Measurements from ENCODE around the gene TMEM127. TPM values are rescaled to one million over a fixed set of nuclear protein-coding genes. Genes with fewer than 3 reads are reported as not detected.

TMEM127 gene
- total RNA-seq (10 to 100 TPM; 25.0 to 32.1 TPM), polyA plus RNA-seq (ENCODE audit: insufficient read depth, low read depth, low replicate concordance) (29.2 TPM)
- long read RNA-seq, donor 1, full-length matches to known transcripts = 14 of 23 reads
- long read RNA-seq, donor 1, partial matches to known transcripts = 9 of 23 reads
- long read RNA-seq, donor 1, other reads (novel, unspliced or antisense) = 0 of 23 reads
- long read RNA-seq, donor 2, full-length matches to known transcripts = 11 of 11 reads
- long read RNA-seq, donor 2, partial matches to known transcripts = 0 of 11 reads
- long read RNA-seq, donor 2, other reads (novel, unspliced or antisense) = 0 of 11 reads

- H3K36me3 ChIP-seq (ENCODE audit: low read depth, missing control alignments) = no peaks in the 10 kb centered on the region
- 0% methylated on average over 22 to 73 of the region's 81 CpGs for WGBS, 2 donors
- H3K4me3 ChIP-seq = peak within 1 kb of the TSS; percentile 77 to 83
- H3K27me3 ChIP-seq = no peaks in the 10 kb centered on the region
- peak; percentile 99 for DNase-seq
- TF ChIP-seq POLR2A (IDR thresholded peaks at IDR 0.05) = peak; percentile 27
- peak in 1 of 3 experiments; percentile 21 for TF ChIP-seq CTCF (IDR thresholded peaks at IDR 0.05)
- H3K27ac ChIP-seq = peak within 1 kb of the TSS; percentile 86 to 92
- no peaks in the 10 kb centered on the region for H3K9me3 ChIP-seq
- intact Hi-C loops (cut with DNase I; ENCODE audit: low total_unique reads) = no loop called here
- peaks cover 31% of the 10 kb centered on the region for H3K4me1 ChIP-seq
Measured at GRCh38 chr2:96265840-96266679, at the start of gene TMEM127, which contains the start of gene CIAO1. TMEM127 (minus strand) TSS chr2:96265997; CDS start chr2:96265381, 616 bp downstream. CIAO1 (plus strand) TSS chr2:96266225; CDS start chr2:96266351, 126 bp downstream.

DNA sequence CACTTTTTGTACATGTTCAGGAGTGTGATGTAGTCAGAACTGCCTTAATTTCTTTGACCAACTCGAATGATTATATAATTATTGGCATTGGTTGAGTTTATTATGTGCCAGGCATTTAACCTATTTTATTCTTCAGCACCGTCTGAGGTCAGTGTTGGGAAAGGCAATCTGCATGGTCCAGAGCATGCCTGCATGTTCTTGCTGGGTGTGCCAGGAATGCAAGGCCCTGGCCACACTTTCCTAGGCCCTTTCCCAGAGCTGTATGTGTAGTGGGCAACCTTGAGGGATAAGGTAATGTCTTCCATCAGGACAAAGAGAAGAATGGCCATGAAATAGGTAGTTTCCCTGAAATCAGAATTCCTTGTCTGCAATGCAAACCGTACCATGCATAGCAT, 49.2 kb upstream of the TMEM127 start:
- no peak for DNase-seq
- no peak overlapping the region for H3K4me3 ChIP-seq
- H3K4me1 ChIP-seq = no peaks in the 10 kb centered on the region
- TF ChIP-seq CTCF (IDR thresholded peaks at IDR 0.05) = no peak
- no peak for TF ChIP-seq POLR2A (IDR thresholded peaks at IDR 0.05)
- 71 to 80% methylated on average over 3 of the region's 3 CpGs for WGBS, 2 donors
- no peaks in the 10 kb centered on the region for H3K36me3 ChIP-seq (ENCODE audit: low read depth, missing control alignments)
- intact Hi-C loops (cut with DNase I; ENCODE audit: low total_unique reads) = no loop called here
- H3K27me3 ChIP-seq = no peaks in the 10 kb centered on the region
- no peaks in the 10 kb centered on the region for H3K9me3 ChIP-seq
- H3K27ac ChIP-seq = no peak overlapping the region

GRCh38 chr2:96308248-96308647, 42.5 kb upstream of the TMEM127 start:
- Histone ChIP-seq H3K27ac (no peak overlapping the region), H3K4me3 (no peak overlapping the region), H3K4me1 (peaks cover 12% of the 10 kb centered on the region), H3K27me3 (no peaks in the 10 kb centered on the region), H3K36me3 (ENCODE audit: low read depth, missing control alignments) (no peaks in the 10 kb centered on the region), H3K9me3 (no peaks in the 10 kb centered on the region)
- DNase-seq = no peak
- 79 to 88% methylated on average over 5 of the region's 5 CpGs for WGBS, 2 donors
- no peak for TF ChIP-seq POLR2A (IDR thresholded peaks at IDR 0.05)
- no peak for TF ChIP-seq CTCF (IDR thresholded peaks at IDR 0.05)
- intact Hi-C loops (cut with DNase I; ENCODE audit: low total_unique reads) = no loop called here

DNA sequence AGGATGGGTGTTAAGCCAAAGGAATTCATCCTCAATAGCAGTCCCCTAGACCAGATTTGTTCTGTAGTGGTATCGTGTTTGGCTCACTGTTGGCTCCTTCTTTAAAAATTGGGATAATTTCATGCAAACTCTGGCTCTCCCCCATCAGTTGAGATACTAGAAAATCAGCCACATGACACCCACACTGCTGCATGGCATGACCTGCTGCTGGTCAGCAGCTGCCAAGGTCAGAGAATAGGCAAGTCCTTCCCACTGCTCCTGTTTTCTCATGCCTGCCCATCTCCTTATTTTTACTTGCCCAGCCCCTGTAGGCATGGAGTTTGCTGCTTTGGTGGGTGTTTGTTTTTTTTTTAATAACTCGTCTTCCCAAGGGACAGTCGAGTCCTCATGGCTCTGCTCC, 40.6 kb upstream of the TMEM127 start:
- no peaks in the 10 kb centered on the region for H3K36me3 ChIP-seq (ENCODE audit: low read depth, missing control alignments)
- no peaks in the 10 kb centered on the region for H3K27me3 ChIP-seq
- H3K4me1 ChIP-seq = peaks cover 12% of the 10 kb centered on the region
- 71 to 83% methylated on average over 3 of the region's 3 CpGs for WGBS, 2 donors
- no peaks in the 10 kb centered on the region for H3K9me3 ChIP-seq
- peak; percentile 61 for DNase-seq
- TF ChIP-seq POLR2A (IDR thresholded peaks at IDR 0.05) = no peak
- TF ChIP-seq CTCF (IDR thresholded peaks at IDR 0.05) = no peak
- H3K27ac ChIP-seq = peak overlapping the region; percentile 69 to 85
- peak overlapping the region in 1 of 2 donors; percentile 75 for H3K4me3 ChIP-seq
- intact Hi-C loops (cut with DNase I; ENCODE audit: low total_unique reads) = no loop called here
